Lower leg skin (tissue), 3 donors: Measurements from ENCODE around the gene DGUOK.

Experiments used
- POLR2A ChIP-seq, 2 donors: fragments of 450-650 bp; IDR thresholded peaks; one replicate each; pipeline ENCODE4 v1.6.1; 2016 to 2017; ENCODE audit warnings: antibody characterized with exemption in 2 of 2, mild to moderate bottlenecking in 1 of 2, moderate library complexity in 1 of 2
- TF ChIP-seq, protein P1 (sequence below), 3 donors: fragments of 450-650 bp; IDR thresholded peaks; one replicate each; pipeline ENCODE4 v1.5.1; 2016; ENCODE audit warnings: antibody characterized with exemption in 3 of 3, mild to moderate bottlenecking in 3 of 3, moderate library complexity in 2 of 3

DNA sequence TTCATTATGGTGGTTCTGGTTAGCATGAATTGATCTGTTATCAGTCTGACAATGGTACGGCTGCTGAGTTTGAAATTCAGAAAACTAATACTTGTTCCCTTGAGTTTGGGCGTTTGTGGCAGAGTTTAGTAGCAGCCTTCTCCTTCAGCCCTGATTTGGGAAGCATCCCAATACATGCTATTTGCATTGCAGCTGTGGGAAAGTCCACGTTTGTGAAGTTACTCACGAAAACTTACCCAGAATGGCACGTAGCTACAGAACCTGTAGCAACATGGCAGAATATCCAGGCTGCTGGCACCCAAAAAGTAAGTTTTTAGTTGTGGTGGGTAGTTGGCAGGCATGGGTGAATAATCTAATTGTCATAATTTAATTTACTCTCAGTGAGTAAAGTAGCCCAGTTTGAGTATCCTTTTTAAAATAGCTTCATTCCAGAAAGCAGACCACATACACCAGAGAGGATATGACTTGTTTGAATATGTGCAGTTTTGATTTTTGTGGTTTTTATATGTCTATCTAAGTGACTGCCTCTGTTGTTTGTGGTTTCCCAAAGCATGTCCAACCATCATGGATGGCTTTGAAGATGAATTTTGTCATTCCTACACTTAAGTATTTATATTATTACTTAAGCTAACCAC is 12.2 kb downstream of the DGUOK start:
- TF ChIP-seq, protein P1, sequence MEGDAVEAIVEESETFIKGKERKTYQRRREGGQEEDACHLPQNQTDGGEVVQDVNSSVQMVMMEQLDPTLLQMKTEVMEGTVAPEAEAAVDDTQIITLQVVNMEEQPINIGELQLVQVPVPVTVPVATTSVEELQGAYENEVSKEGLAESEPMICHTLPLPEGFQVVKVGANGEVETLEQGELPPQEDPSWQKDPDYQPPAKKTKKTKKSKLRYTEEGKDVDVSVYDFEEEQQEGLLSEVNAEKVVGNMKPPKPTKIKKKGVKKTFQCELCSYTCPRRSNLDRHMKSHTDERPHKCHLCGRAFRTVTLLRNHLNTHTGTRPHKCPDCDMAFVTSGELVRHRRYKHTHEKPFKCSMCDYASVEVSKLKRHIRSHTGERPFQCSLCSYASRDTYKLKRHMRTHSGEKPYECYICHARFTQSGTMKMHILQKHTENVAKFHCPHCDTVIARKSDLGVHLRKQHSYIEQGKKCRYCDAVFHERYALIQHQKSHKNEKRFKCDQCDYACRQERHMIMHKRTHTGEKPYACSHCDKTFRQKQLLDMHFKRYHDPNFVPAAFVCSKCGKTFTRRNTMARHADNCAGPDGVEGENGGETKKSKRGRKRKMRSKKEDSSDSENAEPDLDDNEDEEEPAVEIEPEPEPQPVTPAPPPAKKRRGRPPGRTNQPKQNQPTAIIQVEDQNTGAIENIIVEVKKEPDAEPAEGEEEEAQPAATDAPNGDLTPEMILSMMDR (IDR thresholded peaks at IDR 0.05), result no peak
- no peak for TF ChIP-seq POLR2A (IDR thresholded peaks at IDR 0.05)
